Tibial artery (tissue), 4 donors: ENCODE measurements around the gene BAHCC1.

Experiments
- DNase-seq, 2 donors: peaks; one replicate each; pipeline ENCODE4 v3.0.0-alpha.2; 2019
- H3K27ac ChIP-seq, 2 donors: fragments of 200-600 bp; sonication (generic) in 1 of 2; 1 replicate in 1 of 2; 2 replicates in 1 of 2; pipeline ENCODE4 v1.5.1; 2018 to 2019; ENCODE audit warnings: mild to moderate bottlenecking in 1 of 2
- H3K27me3 ChIP-seq, 2 donors: fragments of 200-600 bp; sonication (generic) in 1 of 2; one replicate each; pipeline versions ENCODE4 v1.5.1 to v1.6.0; 2016 to 2019
- H3K36me3 ChIP-seq, 3 donors: fragments of 200-600 bp; sonication (generic) in 2 of 3; one replicate each; pipeline ENCODE4 v1.5.1; 2016 to 2019; ENCODE audit warnings: mild to moderate bottlenecking in 2 of 3
- H3K4me1 ChIP-seq, 4 donors: fragments of 200-600 bp; sonication (generic) in 2 of 4; 1 replicate in 3 of 4; 2 replicates in 1 of 4; pipeline ENCODE4 v1.5.1; 2016 to 2019
- H3K4me3 ChIP-seq, 2 donors: fragments of 200-600 bp; sonication (generic) in 1 of 2; 1 replicate in 1 of 2; 2 replicates in 1 of 2; pipeline ENCODE4 v1.5.1; 2018 to 2019; ENCODE audit warnings: mild to moderate bottlenecking in 2 of 2
- H3K9me3 ChIP-seq, 3 donors: fragments of 200-600 bp; sonication (generic) in 1 of 3; one replicate each; pipeline ENCODE4 v1.5.1; 2016 to 2019
- CTCF ChIP-seq, 2 experiments: fragments of 200-600 bp in 1 of 2; fragments of 450-650 bp in 1 of 2; IDR thresholded peaks; one replicate each; pipeline ENCODE4 v1.5.1; 2017 to 2019; ENCODE audit warnings: antibody characterized with exemption in 2 of 2, mild to moderate bottlenecking in 1 of 2, moderate library complexity in 1 of 2
- intact Hi-C: fragments of 100-400 bp; cut with DNase I; formaldehyde crosslinking; loops from one replicate; pipeline ENCODE4 v1.15.0; 2023; ENCODE audit warnings: low total_unique reads

The BAHCC1 gene

GRCh38 chr17:81437191-81437651 lies 42.0 kb downstream of the BAHCC1 start:
- peaks cover 0 to 31% (median 26%) of the 10 kb centered on the region in 4 donors for H3K4me1 ChIP-seq
- intact Hi-C loops = no loop called here
- DNase-seq = no peak
- H3K36me3 ChIP-seq = peaks cover 0 to 17% (median 4%) of the 10 kb centered on the region in 3 donors
- H3K4me3 ChIP-seq = no peak overlapping the region
- H3K27me3 ChIP-seq = no peaks in the 10 kb centered on the region
- no peak overlapping the region for H3K27ac ChIP-seq
- TF ChIP-seq CTCF (IDR thresholded peaks at IDR 0.05) = no peak
- H3K9me3 ChIP-seq = no peaks in the 10 kb centered on the region

DNA sequence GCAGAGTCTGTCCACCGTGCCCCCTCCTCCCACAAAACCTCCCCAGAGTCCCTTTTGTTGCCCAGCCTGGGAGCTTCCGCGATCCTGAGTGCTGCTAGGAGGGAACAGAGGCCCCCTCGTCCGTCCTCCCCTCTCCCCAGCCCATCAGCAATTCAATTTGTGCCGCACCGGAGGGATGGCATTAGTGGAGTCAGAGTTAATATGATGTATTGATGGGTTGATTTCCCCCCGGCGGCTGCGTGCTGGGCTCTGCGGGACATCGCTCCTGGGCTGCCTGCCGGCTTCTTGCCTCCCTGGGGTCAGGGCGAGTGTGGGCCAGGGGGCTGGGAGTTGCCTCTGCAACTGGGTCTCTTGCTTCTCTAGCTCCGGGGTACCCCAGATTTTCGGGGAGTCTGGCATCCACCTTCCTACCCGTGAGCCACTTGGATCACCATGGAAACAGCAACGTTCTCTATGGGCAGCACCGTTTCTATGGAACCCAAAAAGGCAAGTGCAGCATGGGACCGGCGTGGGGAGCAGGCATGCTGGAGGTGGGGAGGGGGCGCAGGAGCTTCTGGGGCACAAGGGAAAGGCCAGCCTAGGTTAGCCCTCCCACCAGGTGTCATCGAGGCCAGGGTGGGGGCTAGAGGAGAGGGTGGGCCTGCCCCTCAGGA lies 42.9 kb downstream of the BAHCC1 start:
- Histone ChIP-seq H3K4me1 (peaks cover 0 to 27% (median 23%) of the 10 kb centered on the region in 4 donors), H3K36me3 (peaks cover 0 to 26% (median 13%) of the 10 kb centered on the region in 3 donors), H3K27me3 (no peaks in the 10 kb centered on the region), H3K9me3 (no peaks in the 10 kb centered on the region), H3K27ac (no peak overlapping the region), H3K4me3 (no peak overlapping the region)
- TF ChIP-seq CTCF (IDR thresholded peaks at IDR 0.05) = no peak
- DNase-seq = no peak
- intact Hi-C loops = no loop called here

GRCh38 chr17:81438688-81439087 lies 43.4 kb downstream of the BAHCC1 start:
- Histone ChIP-seq H3K4me3 (no peak overlapping the region), H3K4me1 (peaks cover 0 to 22% (median 18%) of the 10 kb centered on the region in 4 donors), H3K36me3 (peaks cover 0 to 32% (median 19%) of the 10 kb centered on the region in 3 donors), H3K27ac (no peak overlapping the region), H3K27me3 (no peaks in the 10 kb centered on the region), H3K9me3 (no peaks in the 10 kb centered on the region)
- intact Hi-C loops = no loop called here
- TF ChIP-seq CTCF (IDR thresholded peaks at IDR 0.05) = no peak
- DNase-seq = no peak

DNA sequence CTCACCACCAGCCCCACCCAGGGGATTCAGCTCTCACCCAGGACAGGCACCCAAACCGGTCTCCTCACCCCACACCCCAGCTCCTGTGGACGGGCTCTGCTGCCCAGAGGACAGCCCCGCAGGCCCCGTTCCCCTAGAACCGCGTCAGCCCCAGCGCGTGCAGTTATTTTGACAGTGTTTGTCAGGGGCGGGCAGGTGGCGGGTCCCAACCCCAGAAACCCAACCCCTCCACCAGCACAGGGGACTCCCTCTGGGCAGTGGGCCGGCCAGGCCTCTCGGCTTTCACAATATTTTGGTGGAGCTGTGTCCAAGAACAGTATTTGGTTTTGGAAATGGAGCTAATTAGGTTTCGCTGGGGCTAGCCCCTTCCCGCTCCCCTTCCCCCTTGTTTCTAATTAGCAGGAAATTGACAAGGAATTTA lies 44.8 kb downstream of the BAHCC1 start:
- Histone ChIP-seq H3K9me3 (no peaks in the 10 kb centered on the region), H3K27ac (no peak overlapping the region), H3K27me3 (no peaks in the 10 kb centered on the region), H3K4me3 (no peak overlapping the region), H3K36me3 (peaks cover 0 to 46% (median 21%) of the 10 kb centered on the region in 3 donors), H3K4me1 (peaks cover 0 to 9% (median 7%) of the 10 kb centered on the region in 4 donors)
- intact Hi-C loops = no loop called here
- no peak for TF ChIP-seq CTCF (IDR thresholded peaks at IDR 0.05)
- no peak for DNase-seq

GRCh38 chr17:81440511-81441244 lies 45.4 kb downstream of the BAHCC1 start:
- intact Hi-C loops = no loop called here
- peaks cover 0 to 9% (median 6%) of the 10 kb centered on the region in 4 donors for H3K4me1 ChIP-seq
- TF ChIP-seq CTCF (IDR thresholded peaks at IDR 0.05) = no peak
- no peaks in the 10 kb centered on the region for H3K9me3 ChIP-seq
- DNase-seq = no peak
- peaks cover 0 to 52% (median 21%) of the 10 kb centered on the region in 3 donors for H3K36me3 ChIP-seq
- H3K27ac ChIP-seq = no peak overlapping the region
- no peaks in the 10 kb centered on the region for H3K27me3 ChIP-seq
- H3K4me3 ChIP-seq = no peak overlapping the region
